NCI-H2029 (cell line): ENCODE results near the gene SIRT5.
A peak's percentile ranks its signal among the peaks of the same experiment; 100 is the strongest.

Experiments
- DNase-seq: peaks from one replicate; lab custom pipeline; 2025; lab: John Stamatoyannopoulos, UW

The SIRT5 gene

DNA sequence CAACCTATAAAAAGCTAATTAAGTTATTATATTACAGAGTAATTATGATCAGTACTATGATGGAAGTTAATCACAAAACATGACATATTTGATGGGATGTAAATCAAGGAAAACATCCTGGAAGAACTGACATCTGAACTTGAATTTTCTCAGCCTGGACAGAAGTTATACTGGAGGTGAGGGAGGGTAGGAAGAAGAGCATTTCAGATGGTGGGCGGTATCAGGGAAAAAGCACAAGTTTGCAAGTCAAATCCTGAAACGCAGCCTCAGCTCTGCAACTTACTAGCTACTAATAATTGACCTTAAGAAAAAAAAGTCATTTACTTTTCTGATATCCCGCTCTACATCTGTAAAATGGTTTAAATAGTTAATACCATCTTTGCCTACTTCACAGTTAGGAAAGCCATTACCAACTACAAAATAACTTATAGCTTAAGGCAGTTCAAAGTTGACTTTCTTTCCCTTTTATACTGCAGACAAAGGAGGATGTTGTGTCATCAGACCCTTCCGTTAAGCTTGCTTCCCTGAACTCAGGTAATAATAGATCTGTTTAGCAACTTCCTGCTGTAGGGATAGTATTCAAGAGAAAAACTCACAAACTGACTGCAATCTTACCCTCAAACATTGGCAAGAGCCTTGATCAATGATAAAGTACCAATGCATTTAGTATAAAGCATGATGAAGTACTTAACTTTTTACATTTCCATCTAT, 61.7 kb downstream of the SIRT5 start:
- no peak for DNase-seq

DNA sequence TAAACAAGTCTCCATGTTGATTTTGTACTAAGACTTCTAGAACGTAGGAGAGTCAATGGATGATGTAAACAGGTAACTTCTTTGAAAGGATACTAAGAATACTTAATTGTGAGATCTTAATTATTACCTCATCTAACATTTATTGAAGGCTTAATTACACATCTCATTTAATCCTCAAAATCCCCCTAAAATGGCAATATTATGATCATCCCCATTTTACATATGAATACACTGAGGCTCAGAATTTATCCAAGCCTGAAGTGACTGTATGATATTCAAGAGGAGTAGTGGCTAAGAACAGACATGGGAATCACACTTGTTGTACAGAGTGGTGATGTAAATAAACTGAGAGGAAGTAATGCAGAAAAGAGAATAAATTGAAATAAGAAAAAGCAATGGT, 63.6 kb downstream of the SIRT5 start:
- DNase-seq, result no peak

DNA sequence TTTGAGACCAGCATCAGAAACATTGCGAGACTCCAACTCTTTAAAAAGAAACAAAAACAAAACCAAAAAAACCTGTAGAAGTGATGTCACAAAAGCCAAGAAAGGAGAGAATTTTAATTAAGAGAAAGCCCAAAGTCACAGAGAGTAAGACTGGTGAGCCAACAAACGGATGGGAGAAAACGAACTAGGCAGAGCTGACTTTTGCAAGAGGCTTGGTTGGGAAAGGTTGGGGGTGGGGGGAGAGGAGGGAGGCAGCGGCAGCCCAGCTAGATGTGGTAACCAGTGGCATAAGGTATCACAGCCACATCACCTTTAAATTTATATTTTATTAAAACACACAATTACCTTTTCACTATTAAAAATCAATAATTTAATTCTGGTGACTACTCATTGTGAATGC, 64.2 kb downstream of the SIRT5 start:
- DNase-seq, result no peak

DNA sequence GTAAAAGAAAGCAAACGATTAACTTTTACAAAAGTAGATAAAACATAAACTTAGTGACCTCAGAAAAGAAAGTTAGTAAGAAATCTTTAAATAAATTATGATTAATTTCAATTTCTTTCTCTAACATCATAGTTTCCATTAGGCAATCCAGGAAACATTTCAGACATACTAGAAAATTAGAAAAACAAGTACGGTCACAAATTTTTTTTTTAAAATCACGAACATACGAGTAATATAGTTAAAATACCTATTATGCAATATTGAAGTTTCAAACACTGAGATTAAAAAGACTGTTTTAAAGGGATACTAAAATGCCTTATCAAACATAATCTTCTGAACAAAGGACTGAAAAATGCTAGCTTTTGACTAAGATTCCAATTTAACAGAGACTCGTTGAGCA, 66.9 kb downstream of the SIRT5 start:
- DNase-seq, result no peak

DNA sequence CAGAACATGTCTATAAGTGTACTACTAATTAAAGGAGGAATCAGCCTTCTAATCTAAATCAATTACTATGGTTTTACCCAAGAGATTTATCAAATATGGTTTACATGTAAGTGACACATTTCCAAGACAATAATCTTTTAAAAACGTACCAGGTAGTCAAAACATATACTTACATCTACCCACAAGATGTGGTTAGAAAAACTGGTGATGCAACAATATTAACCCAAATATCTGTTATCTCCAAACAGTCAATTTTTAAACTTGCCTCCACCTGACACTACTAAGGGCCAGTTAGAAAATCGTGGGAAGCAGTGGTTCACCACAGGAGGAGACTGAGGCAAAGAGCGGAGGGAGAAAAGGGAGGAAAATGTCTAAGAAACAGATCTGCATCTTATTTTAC, 68.7 kb downstream of the SIRT5 start:
- DNase-seq, result no peak

DNA sequence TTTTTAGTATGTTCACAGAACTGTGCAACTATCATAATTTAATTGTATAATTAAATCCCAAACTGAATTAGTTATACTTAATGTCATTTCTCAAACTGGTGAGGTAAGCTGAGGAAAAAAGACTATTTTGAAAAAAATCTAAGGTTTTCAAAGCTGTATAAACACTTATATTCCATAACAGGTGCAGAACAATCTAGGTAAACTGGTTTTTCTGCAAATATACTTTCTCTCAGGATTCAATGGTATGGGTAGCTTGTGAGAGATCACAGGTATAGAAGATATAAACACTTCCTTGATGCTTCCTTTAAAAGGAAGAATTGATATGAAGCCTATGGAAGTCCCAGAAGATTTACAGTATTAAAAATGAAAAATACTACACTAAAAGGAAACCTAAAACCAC, 74.4 kb downstream of the SIRT5 start:
- peak; percentile 41 for DNase-seq

DNA sequence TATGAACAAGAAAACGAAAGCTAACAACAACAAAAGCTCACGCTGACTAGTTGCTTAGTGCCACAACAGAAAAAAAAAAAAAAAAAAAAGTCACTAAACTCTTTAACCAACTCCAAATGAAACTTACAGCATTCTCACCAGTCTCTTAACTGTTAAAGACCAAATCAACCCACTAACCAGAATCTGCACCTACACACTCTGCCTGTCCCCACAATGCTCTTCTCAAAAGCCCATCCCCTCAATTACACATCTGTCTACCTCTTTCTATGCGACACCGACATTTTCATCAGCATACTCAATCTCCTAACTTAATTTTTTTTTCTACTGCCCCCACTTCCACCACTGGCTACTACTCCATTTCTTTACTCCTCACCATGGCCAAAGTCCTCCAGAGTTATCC, 75.0 kb downstream of the SIRT5 start:
- no peak for DNase-seq

DNA sequence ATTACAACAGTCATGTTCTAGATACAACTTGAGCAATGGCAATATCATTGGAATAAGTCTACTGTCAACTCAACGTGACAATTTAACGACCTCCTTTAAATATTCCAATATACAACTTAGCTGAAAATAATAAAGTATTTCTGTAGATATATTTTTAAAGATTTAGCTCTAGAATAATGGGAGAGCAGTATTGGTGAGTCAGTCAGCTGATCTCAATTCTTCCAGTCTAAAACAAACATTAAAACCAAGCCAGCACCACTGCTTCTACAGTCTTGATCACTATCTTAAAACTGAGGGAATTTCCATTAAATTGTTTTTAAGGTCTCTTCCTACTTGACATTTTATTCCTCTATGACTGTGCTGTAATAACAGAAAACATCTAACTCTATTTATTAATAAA, 78.9 kb downstream of the SIRT5 start:
- DNase-seq, result no peak

DNA sequence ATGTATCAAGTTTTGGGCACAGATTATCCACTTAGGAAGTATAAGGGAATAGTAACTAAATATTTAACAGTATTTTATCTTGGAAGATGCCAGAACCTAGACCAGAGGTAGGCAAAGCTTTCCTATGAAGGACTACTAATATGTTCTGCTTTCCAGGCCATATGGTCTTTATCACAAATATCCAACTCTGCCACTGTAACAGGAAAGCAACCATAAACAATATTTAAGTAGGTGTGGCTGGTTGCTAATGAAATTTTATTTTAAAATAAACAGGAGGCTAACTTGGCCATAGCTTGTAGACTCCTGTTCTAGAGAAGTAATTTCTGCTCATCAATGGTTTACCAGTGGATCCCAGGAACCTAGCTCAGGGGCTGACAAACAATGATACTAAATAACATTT, 80.1 kb downstream of the SIRT5 start:
- no peak for DNase-seq

DNA sequence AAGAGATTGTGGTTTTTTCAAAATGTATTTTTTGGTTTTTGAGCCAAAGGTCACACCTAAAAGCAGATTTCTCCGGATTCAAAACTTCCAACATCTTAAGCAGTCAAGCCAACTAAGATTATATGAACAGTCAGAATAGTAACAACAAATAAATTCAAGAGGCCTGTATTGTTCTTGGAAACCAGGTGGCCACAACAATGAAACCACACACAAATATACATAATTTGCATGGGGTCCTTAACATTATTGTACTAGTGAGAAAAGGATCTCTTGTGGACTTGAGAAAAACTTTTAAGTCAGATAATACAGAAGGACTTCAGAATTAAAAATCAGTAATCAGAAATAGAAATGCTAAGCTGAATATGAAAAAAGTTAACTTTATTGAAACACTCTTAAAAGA, 81.3 kb downstream of the SIRT5 start:
- DNase-seq, result no peak

DNA sequence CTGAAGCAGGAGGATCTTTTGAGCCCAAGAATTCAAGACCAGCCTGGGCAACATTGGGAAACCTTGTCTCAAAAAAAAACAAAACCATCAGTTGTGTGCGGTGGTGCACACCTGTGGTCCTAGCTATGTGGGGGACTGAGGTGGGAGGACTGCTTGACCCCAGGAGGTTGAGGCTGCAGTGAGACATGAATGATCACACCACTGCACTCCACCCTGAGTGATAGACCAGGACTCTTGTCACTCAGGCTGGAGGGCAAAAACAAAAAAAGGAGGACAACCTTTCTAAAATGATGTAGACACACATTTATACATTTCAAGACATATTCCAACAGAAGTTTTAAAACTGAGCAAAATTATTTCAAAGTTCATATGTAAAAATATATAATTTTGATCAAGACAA, 85.9 kb downstream of the SIRT5 start:
- no peak for DNase-seq

DNA sequence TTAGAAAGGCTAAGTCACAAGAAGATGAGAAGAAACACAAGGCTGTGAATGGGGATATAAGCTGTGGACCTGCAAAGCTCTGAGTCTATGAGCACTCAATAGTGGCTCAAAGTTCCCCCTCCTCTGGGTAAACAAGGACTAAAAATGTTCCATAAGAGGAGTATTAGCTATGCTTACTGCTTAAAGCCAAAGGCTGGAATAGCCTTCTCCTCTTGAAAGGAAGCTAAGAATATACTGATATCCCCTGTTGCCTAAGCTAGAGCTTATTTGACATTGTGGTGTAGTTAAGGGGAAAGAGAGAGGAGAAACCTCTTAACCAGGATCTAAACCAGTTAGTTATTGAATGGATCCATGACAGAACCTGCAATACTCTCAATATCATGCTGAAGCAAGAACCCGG, 86.5 kb downstream of the SIRT5 start:
- DNase-seq, result no peak

DNA sequence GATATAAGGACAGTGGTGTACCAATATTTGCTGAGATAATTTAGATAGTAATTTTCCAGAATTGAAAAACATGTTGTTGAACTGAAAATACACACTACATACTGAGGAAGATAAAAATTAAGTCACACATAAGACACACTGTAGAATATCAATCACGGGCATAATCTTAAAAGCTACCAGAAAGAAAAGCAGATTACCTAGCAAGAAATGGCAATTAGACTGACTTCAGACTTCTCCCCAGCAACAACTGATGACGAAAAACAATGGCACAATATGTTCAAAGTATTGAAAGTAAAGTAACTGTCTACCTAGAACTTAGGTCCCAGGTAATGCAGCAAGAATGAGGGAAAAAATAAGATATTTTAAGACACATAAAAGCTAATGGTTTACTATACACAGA, 87.2 kb downstream of the SIRT5 start:
- DNase-seq, result no peak

DNA sequence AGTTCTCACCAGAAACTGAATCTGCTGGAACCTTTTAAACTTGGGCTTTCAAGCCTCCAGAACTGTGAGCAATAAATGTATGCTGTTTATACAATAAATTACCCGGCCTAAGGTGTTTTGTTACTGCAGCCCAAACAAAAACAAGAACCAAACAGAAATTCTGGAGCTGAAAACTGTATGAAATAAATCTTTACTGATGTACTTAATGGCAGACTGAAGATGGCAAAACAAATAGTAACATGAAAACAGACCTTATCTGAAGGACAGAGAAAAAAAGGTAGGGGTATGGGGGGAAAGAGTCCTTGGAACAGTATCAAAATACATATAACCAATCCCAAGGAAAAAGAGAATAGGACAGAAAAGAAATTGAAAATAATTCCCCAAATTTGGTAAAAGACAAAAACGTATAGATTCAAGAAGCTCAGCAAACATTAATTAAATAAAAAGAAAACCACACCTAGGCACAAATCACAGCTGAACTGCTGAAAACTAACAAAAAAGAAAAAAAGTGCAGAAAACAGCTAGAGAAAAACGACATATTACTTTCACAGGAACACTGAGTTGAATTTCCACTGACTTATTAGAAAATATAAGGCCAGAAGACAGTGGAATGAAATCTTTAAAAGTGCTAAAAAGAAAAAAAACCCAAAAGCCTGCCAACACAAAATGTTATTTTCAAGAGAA, 88.4 kb downstream of the SIRT5 start:
- DNase-seq, result no peak

DNA sequence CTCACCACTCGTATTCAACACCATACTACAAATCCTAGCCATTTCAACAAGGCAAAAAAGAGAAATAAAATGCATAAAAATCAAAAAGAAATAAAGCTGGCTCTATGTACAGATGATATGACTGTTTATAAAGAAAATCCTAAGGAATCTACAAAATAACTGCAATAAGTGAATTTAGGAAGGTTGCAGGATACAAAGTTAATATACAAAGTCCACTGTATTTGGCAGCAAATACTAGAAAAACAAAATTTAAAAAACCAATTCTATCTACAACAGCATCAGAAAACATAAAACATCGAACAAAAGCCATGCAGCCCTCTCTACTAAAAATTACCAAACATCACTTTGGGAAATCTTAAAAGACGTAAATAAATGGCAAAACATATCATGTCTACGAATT, 89.6 kb downstream of the SIRT5 start:
- no peak for DNase-seq
